Stimulated activated CD4-positive, alpha-beta T cell treated with anti-CD3 and anti-CD28 coated beads, Interleukin-15, amount 100 ng/mL, for 48 hours (primary cell): Measurements from ENCODE around the gene SUCLG1.
"Not testable (repeated sequence)": the region's sequence is repeated elsewhere in the genome, so short reads cannot be mapped to it uniquely, and the experiment has no call there.

Source experiments
- DNase-seq, 2 donors: peaks; one replicate each; pipeline ENCODE4 v3.0.0-alpha.2; 2020; ENCODE audit warnings: low read depth in 2 of 2

The SUCLG1 gene

DNA sequence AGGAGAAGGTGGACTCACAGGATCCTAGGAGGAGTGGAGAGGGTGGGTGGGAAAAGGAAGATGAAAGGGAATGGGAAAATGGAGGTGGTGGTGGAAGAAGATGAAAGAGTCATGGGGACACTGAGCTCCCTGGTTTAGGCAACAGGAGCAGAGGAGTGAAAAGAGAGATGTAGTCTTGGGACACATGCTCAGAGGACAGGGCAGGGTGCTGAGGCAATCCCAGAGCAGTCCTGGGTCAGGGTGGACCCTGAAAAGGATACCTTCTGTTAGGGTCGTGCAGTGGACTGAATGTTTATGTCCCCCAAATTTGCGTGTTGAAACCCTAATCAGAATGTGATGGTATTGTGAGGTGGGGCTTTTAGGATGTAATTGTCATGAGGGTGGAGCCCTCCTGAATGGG lies 37.9 kb downstream of the SUCLG1 start:
- DNase-seq: no peak

DNA sequence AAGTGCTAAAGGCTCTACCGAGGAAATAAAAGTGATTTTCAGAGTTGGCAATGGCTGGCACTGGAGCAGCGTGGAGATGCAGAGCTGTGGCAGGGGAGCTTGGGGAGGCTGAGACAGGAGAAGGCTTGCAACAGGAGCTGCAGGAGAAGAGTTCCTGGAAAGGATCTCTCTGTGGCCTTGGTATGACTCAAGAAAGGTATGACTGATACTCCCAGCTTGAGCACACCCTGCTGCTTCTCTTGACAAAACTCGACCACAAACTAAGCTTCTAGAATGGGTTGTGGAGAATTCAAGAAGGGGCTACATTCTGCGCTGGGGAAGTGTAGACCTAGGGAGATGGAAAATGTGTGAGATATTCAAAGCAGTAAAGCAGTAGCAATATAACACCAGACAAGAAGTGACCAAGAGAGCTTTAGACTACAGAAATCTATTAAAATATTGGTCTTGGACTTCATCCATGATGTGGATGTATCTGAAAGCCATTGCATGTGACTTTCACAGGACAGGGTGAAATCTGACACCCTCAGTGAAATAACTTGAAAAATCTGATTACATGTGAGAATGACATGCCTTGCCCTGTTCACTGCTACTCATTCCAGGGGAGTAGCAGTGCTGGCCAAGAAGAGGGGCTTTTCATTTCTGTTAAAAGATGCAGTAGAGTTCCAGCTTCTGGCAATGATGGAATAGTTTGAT lies 41.5 kb downstream of the SUCLG1 start:
- no peak for DNase-seq

DNA sequence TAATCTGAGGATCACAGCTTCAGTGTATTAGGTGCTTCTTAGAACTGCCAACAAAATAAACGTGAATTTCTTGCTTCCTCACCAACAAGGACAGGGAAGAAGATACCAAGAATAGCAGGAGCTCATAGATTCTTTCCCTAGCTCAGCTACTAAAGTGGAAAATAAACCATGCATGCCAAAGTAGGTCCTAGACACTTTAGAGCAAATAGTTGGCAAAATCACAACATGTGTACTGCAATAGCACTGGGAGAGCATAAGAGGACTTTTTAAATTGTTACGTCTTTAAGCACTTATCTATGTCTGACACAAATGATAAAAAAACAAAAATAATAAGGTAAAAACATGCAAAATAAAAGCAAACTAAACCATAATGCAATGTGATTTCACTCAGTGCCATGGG lies 49.5 kb downstream of the SUCLG1 start:
- DNase-seq: no peak

DNA sequence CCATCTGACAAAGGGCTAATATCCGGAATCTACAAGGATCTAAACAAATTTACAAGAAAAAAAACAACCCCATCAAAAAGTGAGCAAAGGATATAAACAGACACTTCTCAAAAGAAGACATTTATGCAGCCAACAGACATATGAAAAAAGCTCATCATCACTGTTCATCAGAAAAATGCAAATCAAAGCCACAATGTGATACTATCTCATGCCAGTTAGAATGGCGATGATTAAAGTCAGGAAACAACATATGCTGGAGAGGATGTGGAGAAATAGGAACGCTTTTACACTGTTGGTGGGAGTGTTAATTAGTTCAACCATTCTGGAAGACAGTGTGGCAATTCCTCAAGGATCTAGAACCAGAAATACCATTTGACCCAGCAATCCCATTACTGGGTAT lies 57.0 kb downstream of the SUCLG1 start:
- DNase-seq: not testable (repeated sequence)

DNA sequence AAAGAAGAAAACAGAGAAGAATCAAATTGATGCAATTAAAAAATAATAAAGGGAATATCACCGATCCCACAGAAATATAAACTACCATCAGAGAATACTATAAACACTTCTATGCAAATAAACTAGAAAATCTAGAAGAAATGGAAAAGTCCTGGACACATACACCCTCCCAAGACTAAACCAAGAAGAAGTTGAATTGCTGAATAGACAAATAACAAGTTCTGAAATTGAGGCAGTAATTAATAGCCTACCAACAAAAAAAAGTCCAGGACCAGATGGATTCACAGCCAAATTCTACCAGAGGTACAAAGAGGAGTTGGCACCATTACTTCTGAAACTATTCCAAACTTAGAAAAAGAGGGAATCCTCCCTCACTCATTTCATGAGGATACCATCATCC lies 59.2 kb downstream of the SUCLG1 start:
- not testable (repeated sequence) for DNase-seq

DNA sequence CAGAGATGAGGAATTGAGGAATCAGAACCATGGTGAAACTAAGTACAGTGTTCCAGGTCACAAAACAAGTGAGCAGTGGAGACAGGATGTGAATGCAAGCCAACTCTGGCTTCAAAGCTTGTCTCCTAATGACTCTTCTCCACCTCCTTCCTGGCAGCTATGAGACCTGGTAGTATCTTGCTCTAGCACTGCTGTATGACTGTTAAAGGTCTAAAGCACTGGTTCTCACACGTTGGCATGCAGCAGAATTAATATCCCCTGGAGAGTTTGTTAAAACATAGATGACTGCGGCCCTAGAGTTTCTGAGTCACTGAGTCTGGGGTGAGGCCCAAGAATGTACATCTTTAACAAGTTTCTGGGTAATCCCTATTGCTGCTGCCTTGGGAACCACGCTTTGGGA lies 63.3 kb downstream of the SUCLG1 start:
- DNase-seq: no peak

DNA sequence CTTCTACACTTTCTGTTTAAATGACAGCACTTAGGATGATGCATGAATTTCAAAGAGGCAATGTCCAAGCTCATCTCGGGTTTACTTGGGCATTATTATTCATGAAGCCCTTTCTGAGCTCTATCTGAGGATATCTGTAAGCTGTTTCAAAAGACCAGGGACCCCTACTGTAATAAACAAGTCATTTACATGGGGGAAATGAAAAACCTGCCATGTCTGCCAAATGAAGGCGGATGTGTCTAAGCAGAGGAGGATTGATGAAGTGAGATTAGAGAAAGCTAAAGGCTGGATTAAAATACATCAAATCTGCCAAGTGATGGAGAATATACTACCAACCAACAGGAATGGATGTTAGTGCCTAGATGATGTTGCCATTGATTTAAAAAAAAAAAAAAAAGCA lies 64.5 kb downstream of the SUCLG1 start:
- no peak for DNase-seq

DNA sequence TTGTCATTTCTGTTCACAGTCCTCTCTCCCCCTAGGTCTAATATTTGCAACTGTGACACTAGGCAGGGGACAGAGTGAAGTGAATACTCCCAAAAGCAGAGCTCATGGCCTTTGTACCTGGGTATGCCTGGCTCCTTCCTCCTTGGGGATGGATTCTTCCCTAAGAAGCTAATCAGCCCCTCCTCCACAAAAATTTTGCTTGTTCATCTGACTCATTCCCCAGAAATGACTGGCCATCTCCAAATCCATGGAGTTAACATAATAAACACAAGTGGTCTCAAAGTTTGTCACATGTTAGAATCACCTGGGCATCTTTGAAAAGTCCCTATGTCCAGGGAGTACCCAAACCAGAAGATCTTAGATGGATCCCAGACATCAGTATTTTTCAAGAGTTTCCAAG lies 65.3 kb downstream of the SUCLG1 start:
- no peak for DNase-seq

DNA sequence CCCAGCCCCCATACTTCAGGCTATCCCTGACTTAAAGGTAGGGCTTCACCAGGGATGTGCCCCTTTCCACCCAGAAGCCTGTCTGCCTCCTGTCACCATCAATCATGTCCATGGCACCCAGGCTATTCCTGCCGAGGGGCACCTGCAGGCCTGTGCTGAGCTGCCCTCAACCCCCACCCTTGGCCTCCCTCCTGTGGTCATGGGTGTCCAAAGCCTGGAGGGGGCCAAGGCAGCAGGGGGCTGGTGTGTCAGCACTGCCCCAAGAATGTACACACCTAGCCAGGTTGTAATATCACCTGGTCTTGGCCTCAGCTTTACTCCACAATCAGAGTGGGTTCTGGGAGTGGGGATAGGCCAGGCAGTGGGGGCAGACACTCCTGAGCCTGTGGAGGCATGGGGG lies 69.3 kb downstream of the SUCLG1 start:
- no peak for DNase-seq

DNA sequence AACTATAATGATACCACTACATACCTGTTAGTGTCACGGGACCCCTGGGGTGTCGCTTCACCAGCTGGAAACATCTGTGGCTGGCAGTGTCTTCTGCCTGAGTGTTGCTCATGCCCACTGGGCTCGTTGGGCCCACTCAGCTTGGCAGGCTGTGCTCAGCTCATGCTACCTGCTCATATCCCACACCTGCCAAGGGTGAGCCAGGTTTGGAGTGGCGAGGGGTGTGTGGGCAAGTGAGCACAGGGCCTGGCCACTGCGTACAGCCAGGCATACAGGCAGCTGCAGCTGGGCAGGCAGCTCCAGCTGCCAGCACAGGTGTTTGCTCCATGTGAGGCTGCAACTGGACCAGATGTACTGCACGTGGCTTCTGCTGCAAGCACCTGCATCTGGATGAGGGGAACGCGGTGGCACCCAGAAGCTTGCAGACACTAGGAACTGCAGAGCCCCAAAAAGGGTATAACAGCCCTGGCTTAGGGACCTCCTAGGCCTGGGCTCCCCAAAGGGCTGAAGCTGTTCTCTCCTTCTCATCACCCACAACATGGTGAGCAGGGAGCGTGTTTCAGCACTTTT lies 70.1 kb downstream of the SUCLG1 start:
- no peak for DNase-seq

DNA sequence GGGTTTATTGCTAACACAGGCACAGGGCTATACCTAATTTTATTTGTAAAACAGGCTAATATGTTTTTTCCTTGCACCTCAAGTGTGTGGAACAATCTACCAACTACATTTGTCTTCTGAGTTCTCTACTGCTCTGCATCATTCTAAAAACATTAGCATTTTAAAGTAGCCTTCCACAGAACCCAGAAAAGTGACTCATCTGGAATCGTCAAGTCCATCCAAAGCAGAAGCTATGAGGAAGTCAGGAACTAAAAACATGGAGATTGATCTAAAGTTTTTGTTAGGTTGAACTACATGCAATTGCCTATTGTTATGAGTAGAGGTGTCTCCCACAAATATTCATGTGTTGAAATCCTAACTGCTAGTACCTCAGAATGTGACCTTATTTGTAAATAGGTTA lies 70.9 kb downstream of the SUCLG1 start:
- no peak for DNase-seq

DNA sequence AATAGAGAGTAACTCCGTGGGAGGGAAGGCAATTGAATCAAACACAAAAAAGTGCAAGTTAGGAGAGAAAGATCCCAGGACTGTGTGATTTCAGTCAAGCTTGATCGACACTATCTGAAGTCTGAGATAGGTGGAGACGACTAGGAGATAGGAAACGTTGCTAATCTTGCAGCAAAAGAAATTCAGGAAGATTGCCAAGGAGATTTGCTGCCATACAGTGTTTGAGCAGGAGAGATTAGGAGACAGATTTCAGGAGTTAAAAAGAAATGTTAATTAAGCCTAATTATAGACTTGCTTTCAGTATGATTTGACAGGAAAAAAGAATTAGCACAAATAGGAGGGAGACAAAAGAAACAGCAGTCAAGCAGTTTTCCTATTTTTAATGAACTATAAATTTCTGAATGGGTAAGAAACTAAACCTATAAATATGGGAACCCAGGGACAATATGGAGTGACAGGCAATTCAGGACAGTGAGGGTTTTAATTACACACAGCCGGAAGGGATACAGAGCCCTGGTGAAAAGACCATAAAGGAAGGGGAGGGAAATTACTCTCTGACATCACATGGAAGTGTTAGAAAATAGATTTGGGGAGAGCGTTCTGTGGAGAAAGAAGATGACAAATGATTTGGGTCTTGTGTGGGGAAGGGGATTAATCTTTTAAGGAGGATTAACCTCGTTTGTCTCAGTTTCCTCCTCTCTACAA lies 72.6 kb downstream of the SUCLG1 start:
- DNase-seq: no peak

DNA sequence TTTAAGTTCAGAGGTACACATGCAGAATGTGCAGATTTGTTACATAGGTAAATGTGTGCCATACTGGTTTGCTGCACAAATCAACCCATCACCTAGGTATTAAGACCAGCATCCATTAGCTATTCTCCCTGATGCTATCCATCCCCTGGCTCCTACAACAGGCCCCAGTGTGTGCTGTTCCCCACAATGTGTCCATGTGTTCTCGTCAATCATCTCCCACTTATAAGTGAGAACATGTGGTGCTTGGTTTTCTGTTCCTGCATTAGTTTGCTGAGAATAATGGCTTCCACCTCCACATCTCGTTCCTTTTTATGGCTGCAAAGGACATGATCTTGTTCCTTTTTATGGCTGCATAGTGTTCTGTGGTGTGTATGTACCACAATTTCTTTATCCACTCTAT lies 75.8 kb downstream of the SUCLG1 start:
- DNase-seq: no peak

DNA sequence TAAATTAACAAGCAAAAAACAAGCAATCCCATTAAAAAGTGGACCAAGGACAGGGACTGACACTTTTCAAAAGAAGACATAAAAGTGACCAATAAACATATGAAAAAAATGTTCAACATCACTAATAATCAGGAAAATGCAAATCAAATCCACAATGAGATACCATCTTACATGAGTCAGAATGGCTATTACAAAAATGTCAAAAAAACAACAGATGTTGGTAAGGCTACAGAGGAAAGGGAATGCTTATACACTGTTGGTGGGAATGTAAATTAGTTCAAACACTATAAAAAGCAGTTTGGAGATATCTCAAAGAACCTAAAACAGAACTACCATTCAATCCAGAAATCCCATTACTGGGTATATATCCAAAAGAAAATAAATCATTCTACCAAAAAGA lies 78.2 kb downstream of the SUCLG1 start:
- DNase-seq: no peak

DNA sequence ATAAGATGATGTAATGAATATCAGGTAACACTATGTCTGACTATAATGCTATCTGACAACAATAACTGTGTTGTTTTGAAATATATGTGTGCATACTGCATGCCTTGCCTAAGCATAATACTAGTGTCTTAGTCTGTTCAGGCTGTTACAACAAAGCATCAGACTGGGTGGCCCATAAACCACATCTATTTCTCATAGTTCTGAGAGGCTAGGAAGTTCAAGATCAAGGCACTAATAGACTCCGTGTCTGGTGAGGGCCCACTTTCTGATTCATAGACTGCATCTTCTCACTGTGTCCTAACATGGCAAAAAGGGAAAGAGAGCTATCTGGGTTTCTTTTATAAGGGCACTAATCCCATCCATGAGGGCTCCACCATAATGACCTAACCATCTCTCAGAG lies 80.1 kb downstream of the SUCLG1 start:
- no peak for DNase-seq

DNA sequence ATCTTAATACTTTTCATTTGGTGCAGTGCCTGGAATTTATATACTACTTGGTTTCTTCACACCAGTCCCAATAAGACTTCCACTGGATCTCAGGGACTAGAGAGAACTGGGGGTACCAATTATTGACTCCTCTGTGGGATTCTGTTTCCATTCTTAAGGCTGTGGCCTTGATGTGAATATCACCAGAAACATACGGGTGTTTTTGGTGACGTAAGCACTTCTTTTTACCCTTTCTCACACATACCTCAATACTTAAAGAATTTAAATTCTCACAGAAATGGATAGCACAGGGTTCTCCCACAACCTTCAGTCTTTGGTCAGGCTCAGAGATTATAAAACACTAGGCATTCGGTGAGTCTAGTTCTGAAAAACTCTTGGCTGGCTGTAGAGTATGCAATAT lies 84.1 kb downstream of the SUCLG1 start:
- DNase-seq: no peak

DNA sequence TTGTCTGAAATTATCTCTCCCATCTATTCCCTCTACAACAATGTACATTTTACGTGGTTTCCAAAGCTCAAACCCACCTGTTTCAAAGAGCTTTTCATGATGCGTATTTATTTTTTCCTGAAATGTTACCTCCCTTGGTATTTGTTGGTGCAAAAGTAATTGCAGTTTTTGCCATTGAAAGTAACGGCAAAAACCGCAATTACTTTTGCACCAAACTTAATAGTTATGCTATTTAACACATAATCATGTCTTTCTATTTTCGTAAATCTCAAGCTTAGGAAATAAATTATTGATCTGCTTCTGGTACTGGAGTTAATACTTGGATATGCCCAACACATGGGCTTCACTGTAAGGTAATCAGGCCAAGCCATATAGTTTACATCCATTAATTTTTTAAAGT lies 85.2 kb downstream of the SUCLG1 start:
- no peak for DNase-seq
